Effector CD8-positive, alpha-beta T cell (primary cell): ENCODE measurements around the gene SULT2B1.
"Not testable (repeated sequence)": the region's sequence is repeated elsewhere in the genome, so short reads cannot be mapped to it uniquely, and the experiment has no call there.

ENCODE experiments used
- DNase-seq: peaks from one replicate; lab custom pipeline; 2025; lab: John Stamatoyannopoulos, UW

SULT2B1 gene

DNA sequence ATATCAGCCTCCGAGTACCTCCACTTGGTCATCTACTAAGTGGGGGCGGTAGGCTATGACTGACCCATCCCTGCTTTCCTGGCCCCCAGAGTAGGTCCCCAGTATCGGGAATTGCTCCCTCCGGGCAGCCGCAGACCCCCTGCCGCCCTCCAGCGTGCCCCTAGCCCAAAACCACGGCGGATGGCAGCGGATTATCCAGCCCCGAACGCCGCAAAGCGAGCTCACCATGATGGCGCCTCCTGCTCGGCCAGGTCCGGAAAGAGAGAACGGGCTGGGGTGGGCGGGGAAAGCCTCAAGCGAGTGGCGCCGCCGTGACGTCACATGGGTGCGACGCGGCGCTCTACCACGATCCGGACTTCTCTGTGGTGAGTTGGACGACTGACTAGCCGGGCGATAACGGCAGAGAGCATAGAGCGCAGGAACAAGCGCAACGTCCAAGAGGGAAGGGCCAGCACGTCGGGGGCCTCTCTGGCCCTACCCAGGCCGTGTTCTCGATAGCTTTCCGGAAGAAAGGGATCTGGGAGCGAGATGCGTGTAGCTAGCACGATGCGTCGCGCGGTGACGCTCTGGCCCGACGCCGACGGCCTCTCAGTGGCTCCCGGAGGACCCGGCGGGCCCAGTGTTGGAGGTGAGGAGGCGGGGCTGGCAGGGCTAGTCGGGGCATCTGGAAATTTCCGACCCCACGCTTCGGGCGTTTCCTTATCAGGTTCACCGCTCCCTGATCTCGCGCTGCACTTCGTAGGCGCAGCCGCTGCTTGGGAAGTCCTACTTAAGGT lies 67.1 kb downstream of the SULT2B1 start, which contains the start of the genes RPL18 and SPHK2:
Gene RPL18 (minus strand): TSS at position 263 of the 776 bp plus-strand sequence. CDS start 35 bp downstream, at position 228.
Gene SPHK2 (plus strand): TSS at position 591 of the 776 bp plus-strand sequence. CDS start 1,009 bp downstream, outside the sequence.
- DNase-seq = peak; percentile 87

DNA sequence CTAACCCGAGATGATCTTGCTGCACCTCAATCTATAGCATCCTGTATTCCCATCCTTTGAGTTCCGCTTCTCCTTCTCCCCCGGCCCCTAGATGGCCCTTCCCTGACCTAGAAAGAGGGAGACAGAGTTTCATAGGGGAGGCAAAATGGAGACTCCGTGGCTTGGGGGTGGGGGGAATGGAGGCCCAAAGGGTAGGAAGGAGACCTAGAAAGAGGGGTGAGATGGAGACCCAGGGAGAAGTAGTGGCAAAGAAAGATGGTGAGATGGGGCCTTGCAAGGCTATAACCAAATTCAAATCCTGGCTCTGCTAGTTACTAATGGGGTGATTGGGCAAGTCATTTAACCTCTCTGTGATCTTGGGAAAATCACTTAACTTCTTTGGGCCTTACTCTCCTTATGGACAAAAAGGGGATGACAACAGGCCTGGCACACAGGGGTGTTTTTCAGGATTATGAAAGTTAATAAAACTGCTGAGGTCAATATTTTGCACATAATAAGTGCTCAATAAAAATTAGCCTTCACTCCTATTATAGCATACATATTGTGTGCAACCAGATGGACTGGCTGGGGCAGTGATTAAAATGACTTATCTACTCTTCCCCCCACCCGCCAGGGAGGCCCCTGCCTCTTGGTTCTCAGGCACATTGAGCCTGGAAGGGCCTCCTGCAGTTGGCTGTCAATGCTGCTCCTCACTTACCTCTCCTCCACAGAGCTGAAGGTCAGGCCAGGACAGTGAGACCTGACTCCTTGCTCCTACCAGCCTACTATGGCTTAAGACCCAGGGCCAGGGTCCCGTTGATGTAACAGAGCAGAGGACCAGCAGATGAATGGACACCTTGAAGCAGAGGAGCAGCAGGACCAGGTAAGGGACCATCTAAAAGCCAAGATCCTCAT lies 68.0 kb downstream of the SULT2B1 start:
- no peak for DNase-seq

DNA sequence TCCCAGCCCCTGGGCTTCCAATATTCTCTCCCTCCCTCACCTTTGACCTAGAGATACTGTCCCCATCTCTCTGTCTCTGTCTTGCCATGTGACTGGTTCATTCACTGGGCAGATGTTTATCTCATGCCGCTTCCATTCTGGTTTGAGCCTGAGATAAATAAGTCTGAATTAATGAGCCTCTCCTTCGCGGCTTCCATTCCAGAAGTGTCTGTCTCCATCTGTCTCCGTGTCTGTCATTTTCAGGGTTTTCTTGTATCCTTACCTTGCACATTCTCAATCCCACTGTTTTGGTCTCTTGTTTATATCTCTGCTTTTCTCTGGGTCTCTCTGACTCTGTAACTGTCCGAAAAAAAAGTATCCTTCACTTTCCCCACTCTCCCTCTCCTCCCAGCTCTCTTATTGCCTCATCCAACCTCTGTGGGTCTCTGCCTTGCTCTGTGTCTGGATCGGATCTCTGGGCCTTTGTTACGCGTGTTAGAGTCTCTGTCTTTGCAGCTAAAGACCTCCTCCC lies 71.6 kb downstream of the SULT2B1 start:
- no peak for DNase-seq

DNA sequence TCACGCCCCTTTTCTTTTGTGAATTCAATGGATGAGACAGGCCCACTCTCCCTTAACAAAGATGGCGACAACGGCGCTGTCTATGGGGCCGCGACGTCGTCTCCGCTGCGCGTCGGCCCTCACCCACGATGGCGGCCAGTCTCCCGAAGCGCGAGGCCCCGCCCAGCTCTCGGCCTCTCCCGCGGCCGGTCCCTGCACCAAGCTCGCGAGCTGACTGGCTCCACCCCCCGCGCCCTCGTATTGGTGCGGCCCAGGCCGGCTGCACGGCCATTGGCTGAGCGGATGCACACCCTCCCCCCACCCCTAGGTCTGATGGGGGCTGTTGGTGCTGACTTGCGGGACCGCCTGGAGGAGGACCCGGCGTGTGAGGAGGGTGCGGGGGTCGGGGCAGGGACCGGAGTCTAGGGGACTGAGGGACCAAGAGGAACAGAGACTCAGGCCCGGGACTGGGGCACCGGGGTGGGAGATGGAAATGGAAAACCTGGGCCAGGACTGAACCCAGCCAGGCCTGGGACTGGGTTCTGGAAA lies 72.2 kb downstream of the SULT2B1 start:
- peak; percentile 92 for DNase-seq

DNA sequence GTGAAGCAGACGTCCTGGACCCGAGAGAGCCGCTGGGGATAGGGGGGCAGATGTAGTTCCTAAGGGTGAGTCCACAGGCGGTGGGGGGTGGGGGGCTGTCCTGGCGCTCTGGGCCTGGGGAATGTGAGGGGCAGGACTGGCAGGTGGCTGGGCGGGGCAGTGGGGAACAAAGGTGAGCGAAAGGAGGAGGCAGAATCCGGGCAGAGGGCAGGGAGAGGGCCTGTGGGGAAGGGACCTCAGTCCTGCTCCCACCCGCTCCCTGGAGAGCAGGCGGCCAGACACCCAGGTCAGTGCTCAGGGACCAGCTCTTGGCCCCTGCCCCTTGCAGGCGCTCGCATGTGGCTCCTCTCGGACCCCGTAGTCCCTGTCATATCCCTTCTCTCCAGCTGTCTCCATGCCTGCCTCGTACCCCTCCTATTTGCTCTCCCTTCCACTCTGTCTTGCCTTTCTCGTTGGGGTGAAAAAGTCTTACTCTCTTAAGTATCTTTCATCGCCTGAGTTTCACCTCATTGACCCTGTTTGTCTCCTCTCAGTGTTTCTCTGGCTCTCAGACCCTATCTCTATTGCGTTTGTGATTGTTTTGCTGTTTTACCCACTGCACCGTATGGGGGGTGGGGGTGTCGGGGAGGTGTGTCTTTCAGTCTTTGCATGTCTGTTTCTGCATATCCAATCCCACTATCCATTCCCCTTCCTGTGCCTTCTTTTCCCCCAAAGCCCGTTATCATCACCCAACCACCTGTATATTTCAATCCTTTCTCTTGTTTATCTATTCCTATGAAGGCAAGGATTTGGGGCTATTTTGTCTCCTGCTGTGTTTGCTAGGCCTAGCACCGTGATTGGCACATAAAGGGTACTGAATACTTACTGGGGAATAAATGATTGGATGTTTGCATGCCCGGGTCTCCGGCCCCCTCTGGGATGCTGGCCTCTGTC lies 73.1 kb downstream of the SULT2B1 start:
- no peak for DNase-seq

DNA sequence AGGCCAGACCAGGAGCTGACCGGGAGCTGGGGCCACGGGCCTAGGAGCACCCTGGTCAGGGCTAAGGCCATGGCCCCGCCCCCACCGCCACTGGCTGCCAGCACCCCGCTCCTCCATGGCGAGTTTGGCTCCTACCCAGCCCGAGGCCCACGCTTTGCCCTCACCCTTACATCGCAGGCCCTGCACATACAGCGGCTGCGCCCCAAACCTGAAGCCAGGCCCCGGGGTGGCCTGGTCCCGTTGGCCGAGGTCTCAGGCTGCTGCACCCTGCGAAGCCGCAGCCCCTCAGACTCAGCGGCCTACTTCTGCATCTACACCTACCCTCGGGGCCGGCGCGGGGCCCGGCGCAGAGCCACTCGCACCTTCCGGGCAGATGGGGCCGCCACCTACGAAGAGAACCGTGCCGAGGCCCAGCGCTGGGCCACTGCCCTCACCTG lies 73.9 kb downstream of the SULT2B1 start:
- DNase-seq = no peak

DNA sequence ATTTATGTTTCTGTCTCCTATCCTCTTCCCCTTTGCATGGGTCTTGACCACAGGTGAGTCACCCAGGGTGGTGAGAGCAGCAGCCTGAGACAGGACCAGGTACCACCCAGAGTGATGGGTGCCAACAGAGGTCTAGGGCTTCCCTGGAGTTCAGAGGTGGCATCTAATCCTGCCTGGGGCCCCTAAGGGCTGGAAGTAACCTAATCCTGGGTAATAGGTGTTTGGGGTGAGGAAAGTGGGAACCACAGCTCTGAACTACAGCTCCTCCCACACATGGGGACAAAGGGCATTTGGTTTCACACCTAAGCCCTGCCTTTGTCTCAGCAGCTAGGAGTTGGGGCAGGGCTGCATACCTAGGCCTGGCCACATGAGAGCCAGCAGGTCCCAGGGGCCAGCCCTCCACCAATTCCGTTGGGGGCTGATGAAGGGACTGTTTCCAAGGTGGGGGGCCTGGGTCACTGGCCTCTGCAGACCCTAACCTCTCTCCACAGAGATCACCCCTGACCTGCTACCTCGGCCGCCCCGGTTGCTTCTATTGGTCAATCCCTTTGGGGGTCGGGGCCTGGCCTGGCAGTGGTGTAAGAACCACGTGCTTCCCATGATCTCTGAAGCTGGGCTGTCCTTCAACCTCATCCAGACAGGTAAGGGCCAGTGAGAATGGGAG lies 75.4 kb downstream of the SULT2B1 start:
- DNase-seq = no peak

DNA sequence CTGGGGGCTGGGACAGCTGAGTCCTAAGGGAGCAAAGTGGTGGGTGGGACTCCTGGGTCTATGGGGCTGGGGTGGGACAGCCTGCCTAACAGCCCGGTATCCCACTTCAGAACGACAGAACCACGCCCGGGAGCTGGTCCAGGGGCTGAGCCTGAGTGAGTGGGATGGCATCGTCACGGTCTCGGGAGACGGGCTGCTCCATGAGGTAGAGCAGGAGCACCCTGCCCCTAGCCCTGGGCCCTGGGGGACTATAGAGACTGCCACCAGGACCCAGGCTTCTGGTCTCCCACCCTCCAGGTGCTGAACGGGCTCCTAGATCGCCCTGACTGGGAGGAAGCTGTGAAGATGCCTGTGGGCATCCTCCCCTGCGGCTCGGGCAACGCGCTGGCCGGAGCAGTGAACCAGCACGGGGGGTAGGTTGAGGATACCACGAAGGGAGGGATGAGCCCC lies 75.9 kb downstream of the SULT2B1 start:
- DNase-seq = no peak

DNA sequence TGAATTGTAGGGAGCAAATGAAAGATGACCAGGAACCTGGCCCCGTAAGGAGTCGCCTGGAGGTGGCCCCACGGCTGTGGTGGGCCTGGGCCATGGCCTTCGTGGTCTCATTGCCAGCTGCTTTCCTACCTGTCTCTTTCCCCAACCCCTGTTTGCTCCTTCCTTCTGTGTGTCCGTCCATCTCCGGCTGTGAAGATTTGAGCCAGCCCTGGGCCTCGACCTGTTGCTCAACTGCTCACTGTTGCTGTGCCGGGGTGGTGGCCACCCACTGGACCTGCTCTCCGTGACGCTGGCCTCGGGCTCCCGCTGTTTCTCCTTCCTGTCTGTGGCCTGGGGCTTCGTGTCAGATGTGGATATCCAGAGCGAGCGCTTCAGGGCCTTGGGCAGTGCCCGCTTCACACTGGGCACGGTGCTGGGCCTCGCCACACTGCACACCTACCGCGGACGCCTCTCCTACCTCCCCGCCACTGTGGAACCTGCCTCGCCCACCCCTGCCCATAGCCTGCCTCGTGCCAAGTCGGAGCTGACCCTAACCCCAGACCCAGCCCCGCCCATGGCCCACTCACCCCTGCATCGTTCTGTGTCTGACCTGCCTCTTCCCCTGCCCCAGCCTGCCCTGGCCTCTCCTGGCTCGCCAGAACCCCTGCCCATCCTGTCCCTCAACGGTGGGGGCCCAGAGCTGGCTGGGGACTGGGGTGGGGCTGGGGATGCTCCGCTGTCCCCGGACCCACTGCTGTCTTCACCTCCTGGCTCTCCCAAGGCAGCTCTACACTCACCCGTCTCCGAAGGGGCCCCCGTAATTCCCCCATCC lies 76.7 kb downstream of the SULT2B1 start:
- DNase-seq = no peak

DNA sequence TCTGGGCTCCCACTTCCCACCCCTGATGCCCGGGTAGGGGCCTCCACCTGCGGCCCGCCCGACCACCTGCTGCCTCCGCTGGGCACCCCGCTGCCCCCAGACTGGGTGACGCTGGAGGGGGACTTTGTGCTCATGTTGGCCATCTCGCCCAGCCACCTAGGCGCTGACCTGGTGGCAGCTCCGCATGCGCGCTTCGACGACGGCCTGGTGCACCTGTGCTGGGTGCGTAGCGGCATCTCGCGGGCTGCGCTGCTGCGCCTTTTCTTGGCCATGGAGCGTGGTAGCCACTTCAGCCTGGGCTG lies 77.3 kb downstream of the SULT2B1 start:
- DNase-seq = no peak

DNA sequence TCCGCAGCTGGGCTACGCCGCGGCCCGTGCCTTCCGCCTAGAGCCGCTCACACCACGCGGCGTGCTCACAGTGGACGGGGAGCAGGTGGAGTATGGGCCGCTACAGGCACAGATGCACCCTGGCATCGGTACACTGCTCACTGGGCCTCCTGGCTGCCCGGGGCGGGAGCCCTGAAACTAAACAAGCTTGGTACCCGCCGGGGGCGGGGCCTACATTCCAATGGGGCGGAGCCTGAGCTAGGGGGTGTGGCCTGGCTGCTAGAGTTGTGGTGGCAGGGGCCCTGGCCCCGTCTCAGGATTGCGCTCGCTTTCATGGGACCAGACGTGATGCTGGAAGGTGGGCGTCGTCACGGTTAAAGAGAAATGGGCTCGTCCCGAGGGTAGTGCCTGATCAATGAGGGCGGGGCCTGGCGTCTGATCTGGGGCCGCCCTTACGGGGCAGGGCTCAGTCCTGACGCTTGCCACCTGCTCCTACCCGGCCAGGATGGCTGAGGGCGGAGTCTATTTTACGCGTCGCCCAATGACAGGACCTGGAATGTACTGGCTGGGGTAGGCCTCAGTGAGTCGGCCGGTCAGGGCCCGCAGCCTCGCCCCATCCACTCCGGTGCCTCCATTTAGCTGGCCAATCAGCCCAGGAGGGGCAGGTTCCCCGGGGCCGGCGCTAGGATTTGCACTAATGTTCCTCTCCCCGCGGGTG lies 77.8 kb downstream of the SULT2B1 start:
- DNase-seq = peak; percentile 17

DNA sequence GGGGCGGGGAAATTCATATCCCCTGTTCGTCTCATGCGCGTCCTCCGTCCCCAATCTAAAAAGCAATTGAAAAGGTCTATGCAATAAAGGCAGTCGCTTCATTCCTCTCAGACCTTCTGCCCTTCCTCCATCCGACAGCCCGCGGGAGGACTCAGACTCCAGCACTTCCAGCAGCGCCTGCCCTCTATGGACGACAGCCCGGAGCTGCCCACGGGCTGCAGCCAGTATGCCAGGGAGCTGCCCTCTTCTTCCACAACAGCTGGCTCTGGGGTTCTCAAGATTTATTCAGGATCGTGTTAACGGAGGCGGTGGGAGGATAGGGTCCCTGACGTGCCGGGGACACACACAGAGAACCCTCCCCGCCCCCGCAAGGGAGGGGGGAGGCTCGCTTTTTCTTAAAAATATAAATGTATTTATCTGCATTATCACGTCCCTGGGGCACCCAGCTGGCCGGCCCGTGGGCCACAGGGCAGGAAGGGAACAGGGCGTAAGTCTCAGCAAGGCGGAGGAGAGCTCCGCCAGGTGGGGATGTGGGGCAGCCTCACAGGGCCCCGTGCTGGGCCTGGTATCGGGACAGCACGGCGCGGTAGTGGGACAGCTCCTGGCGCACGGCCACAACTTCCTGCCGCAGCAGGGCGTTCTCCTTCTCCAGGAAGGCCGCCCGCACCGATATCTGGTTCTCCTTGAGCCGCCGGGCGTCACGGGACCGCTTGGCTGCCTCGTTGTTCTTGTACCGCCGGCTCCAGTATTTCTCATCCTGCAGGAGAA lies 78.5 kb downstream of the SULT2B1 start:
- no peak for DNase-seq

DNA sequence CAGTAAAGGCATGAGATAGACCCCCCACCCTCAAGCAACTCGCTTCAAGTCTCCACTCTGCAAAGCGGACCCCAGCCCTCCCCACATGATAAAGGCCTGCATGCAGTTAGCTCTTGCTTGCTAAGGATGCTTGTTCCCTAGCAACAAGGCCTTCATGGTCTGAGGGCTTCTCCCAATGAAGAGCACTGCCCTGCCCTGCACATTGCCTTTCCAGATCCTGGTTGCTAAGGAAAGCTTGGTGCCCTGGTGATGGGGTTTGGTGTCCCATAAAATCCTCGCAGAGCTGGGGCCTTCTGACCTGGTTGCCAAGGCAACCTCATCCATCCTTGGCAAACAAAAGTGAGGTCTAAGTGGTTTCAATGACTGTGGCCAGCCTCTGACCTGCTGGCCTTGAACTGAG lies 79.3 kb downstream of the SULT2B1 start:
- DNase-seq = no peak

DNA sequence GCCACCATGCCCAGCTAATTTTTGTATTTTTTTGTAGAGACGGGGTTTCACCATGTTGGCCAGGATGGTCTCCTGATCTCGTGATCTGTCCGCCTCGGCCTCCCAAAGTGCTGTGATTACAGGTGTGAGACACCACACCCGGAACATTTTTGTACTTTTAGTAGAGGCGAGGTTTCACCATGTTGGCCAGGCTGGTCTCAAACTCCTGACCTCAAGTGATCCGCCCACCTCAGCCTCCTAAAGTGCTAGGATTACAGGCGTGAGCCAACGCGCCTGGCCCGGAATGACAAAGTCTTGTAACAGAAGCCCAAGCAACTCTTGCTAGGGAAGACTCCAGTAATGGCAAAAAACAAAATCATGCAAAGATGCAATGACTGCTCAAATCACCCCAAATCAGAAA lies 80.3 kb downstream of the SULT2B1 start:
- DNase-seq = not testable (repeated sequence)

DNA sequence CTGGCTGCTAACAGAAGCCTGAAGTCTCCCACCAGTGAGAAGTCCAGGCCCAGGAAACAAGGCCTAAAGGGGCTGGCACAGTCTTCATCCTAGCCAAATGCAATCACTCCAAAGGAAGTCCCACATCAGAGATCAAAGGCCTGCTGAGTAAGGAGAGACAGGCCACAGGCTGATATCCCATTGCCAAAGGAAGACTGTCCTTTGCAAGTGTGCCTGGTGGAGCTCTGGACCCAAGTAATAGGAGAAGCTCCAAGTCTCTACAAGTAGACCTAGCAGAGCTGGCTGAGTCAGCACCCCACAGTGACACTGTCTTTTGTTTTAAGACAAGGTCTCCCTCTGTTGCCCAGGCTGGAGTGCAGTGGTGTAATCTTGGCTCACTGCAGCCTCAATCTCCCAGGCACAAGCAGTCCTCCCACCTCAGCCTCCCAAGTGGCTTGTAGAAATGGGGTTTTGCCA lies 80.7 kb downstream of the SULT2B1 start:
- no peak for DNase-seq

DNA sequence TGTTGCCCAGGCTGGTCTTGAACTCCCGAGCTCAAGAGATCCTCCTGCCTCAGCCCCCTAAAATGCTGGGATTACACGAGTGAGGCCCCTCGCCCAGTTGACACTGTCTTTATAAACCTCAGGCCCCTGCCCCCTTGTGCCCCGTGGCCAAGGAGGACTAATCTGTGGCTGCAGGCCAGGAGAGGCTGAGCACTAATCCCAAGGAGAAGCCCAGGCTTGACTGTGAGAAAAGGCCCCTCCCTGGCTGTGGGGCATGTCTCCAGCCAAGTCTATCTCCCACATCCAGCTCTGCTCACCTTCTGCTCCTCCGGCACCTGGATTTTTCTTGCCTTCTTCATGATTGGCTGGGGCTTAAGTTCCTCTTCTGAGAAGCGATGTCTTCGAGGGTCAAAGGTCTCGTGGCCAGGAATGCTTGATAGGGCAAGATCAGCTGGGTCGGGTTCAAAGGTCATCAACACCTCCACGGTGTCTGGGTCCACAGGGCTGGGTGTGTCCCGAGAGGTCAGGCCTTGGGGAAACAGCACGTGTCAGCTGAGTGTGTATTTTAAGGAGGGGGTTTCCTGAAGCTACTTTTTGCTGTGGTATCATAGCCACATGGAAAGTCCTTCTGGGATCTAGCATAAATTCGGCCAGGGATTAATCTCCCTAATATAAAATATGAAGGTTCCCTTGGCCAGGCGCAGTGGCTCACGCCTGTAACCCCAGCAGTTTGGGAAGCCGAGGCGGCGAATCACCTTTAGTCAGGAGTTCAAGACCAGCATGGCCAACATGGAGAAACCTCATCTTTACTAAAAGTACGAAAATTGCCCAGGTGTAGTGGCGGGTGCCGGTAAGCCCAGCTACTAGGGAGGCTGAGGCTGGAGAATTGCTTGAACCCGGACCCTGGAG lies 81.4 kb downstream of the SULT2B1 start:
- DNase-seq = no peak

DNA sequence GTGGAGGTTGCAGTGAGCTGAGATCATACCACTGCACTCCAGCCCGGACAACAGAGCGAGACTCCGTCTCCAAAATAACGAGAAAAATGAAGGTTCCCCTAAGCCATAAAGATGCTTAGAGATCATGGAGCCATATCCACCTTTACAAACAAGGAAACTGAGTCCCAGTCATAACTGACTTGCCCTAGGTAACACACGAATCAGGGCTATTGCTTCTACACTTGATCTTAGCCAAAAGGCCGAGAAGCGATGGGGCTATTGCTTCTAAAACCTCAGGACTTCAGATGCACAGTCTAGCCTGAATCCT lies 82.0 kb downstream of the SULT2B1 start:
- no peak for DNase-seq
